Prostate gland (tissue), 2 donors: Measurements from ENCODE around the gene CHST10.

Source experiments
- CTCF ChIP-seq, 4 experiments: fragments of 200-600 bp in 2 of 4; fragments of 450-650 bp in 2 of 4; sonication (generic) in 2 of 4; IDR thresholded peaks; 1 replicate in 3 of 4; 2 replicates in 1 of 4; pipeline ENCODE4 v1.5.1; 2016 to 2019; ENCODE audit warnings: antibody characterized with exemption in 4 of 4, mild to moderate bottlenecking in 2 of 4, moderate library complexity in 2 of 4
- POLR2A ChIP-seq: fragments of 450-650 bp; IDR thresholded peaks from one replicate; pipeline ENCODE4 v1.6.1; 2016; ENCODE audit warnings: antibody characterized with exemption, mild to moderate bottlenecking
- POLR2AphosphoS5 ChIP-seq: sonication (generic); formaldehyde crosslinking; IDR thresholded peaks from one replicate; pipeline ENCODE4 v1.6.1; 2017; ENCODE audit warnings: antibody characterized with exemption

- no peak for TF ChIP-seq POLR2A
- TF ChIP-seq CTCF (IDR thresholded peaks at IDR 0.05), result no peak
- TF ChIP-seq POLR2AphosphoS5, result no peak
Observed at GRCh38 chr2:100388703-100389102, 28.8 kb downstream of the CHST10 start.
